WTC11 (cell line): ENCODE measurements around the gene OPN5.

Source experiments
- CTCF ChIP-seq: fragments of 200-600 bp; IDR thresholded peaks from 2 replicates; pipeline ENCODE4 v1.8.0; 2022; ENCODE audit warnings: antibody characterized with exemption
- ELF4 ChIP-seq: sonication (generic); formaldehyde crosslinking; IDR thresholded peaks from 2 replicates; pipeline ENCODE4 v1.8.1; 2022; ENCODE audit warnings: low read depth, mild to moderate bottlenecking, moderate library complexity, missing genetic modification reagents

- TF ChIP-seq CTCF (no peak), ELF4 (no peak)
Observed at GRCh38 chr6:47804821-47805220, 23.0 kb downstream of the OPN5 start.
